Measurements from ENCODE around the gene IL27RA. TPM values are rescaled to one million over a fixed set of nuclear protein-coding genes. Genes with fewer than 3 reads are reported as not detected.

The IL27RA gene
- total and polyA plus RNA-seq, 10 donors, result 12.8 to 28.7 (median 16.8) TPM

DNA sequence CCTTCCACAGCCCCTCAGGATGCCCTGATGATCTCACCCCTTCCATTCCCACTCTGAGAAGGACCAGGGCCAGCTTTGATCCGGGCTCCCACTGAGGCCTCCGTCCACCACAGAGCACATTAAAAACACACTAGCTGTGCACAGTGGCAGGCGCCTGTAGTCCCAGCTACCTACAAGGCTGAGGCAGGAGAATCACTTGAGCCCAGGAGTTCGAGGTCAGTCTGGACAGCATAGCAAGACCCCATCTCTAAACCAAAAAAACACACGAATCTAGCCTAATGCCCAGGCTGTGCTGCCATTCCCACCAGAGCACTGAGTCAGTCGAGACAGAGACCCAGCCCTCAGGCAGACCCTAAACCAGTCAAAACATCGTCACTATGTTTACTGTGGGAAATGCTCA is 39.5 kb upstream of the IL27RA start:
- H3K9me3 ChIP-seq, result no peaks in the 10 kb centered on the region
- 81 to 91% (median 90%) methylated on average over 7 of the region's 7 CpGs for WGBS, 5 donors
- H3K27me3 ChIP-seq (replicated peaks in 1 of 7), result no peaks in the 10 kb centered on the region
- no peak for DNase-seq
- peaks cover 11 to 63% (median 29%) of the 10 kb centered on the region in 6 donors for H3K4me1 ChIP-seq
- intact Hi-C loops (cut with DNase I; ENCODE audit: low total_unique reads), result no loop called here
- H3K36me3 ChIP-seq, result peaks cover 0 to 84% (median 19%) of the 10 kb centered on the region in 6 donors
- H3K27ac ChIP-seq, result no peak overlapping the region
- TF ChIP-seq, protein P1, sequence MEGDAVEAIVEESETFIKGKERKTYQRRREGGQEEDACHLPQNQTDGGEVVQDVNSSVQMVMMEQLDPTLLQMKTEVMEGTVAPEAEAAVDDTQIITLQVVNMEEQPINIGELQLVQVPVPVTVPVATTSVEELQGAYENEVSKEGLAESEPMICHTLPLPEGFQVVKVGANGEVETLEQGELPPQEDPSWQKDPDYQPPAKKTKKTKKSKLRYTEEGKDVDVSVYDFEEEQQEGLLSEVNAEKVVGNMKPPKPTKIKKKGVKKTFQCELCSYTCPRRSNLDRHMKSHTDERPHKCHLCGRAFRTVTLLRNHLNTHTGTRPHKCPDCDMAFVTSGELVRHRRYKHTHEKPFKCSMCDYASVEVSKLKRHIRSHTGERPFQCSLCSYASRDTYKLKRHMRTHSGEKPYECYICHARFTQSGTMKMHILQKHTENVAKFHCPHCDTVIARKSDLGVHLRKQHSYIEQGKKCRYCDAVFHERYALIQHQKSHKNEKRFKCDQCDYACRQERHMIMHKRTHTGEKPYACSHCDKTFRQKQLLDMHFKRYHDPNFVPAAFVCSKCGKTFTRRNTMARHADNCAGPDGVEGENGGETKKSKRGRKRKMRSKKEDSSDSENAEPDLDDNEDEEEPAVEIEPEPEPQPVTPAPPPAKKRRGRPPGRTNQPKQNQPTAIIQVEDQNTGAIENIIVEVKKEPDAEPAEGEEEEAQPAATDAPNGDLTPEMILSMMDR (IDR thresholded peaks at IDR 0.05 in 8 of 11, conservative IDR thresholded peaks at IDR 0.05 in 3 of 11), result no peak
- TF ChIP-seq POLR2A (IDR thresholded peaks at IDR 0.05) (no peak), POLR2AphosphoS5 (IDR thresholded peaks at IDR 0.05) (no peak)
- H3K4me3 ChIP-seq, result no peak overlapping the region

DNA sequence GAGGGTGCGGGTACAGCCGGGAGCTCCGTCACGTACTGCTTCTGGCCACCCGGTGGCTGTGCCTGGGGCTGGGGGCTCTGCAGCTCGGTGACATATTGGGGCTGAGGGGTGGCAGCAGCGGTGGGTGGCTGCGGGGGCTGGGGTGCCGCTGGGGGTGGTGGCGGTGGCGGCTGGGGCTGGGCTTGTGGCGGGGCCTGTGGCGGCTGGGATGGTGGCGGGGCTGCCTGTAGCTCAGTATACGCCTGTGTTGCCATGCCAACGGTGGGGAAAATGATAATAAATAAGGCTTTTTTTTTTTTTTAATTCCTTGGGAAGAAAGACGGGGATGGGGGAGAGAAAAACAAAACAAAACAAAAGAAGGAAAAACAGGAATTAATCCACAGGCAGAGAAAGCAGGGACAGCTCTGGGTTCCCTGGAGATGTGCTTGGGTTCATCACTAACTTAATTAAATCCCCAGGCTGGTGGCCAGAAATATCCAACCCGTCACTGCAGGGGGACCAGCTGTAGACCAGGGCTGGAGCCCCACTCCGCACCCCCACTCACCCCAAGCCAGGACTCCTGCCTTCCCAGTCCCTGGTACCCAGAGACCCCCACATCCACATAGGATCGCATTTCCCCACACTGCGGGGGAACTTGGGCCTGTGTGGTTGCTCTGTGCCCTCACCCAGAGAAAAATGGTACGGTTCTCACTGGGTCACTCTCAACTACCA is 37.8 kb upstream of the IL27RA start:
- intact Hi-C loops (cut with DNase I; ENCODE audit: low total_unique reads), result no loop called here
- no peak for DNase-seq
- H3K36me3 ChIP-seq, result peaks cover 0 to 93% (median 25%) of the 10 kb centered on the region in 6 donors
- H3K4me3 ChIP-seq, result no peak overlapping the region
- no peaks in the 10 kb centered on the region for H3K27me3 ChIP-seq (replicated peaks in 1 of 7)
- peaks cover 0 to 46% (median 13%) of the 10 kb centered on the region in 6 donors for H3K4me1 ChIP-seq
- TF ChIP-seq POLR2A (IDR thresholded peaks at IDR 0.05), result no peak
- TF ChIP-seq, protein P1 (IDR thresholded peaks at IDR 0.05 in 8 of 11, conservative IDR thresholded peaks at IDR 0.05 in 3 of 11), result no peak
- TF ChIP-seq POLR2AphosphoS5 (IDR thresholded peaks at IDR 0.05), result no peak
- WGBS, 5 donors, result 89 to 93% (median 90%) methylated on average over 15 to 22 of the region's 22 CpGs
- H3K9me3 ChIP-seq, result peaks cover 0 to 4% (median under 1%) of the 10 kb centered on the region in 8 donors
- no peak overlapping the region for H3K27ac ChIP-seq

DNA sequence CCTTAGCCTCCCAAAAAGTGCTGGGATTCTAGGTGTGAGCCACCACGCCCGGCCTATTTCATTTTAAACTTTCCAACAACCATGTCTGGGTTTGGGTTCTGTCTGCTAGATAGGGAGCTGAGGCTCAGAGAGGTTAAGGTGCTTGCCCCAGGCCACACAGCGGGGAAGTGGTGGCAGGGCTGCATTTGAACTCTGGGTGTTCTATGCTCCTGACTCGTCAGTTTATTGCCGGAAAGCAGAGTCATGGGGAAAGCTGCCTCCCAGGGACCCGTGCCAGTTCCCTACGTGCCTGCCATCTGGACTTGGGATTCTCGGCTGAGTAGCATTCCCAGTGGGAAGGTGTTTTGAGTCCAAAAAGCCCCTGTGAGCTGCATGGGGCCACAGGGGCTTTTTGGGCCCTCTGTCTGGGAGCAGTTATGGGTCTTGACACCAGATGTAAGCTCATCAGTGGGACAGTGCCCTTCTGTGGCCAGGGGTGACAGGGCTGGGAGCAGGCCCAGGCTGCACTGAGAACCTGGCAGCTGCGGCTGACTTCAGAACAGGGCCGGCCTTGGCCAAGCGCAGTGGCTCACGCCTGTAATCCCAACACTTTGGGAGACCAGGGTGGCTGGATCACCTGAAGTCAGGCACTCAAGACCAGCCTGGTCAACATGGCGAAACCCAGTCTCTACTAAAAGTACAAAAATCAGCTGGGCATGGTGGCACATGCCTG is 36.4 kb upstream of the IL27RA start:
- no peak for DNase-seq
- Histone ChIP-seq H3K4me3 (no peak overlapping the region), H3K36me3 (peaks cover 0 to 93% (median 25%) of the 10 kb centered on the region in 6 donors), H3K27me3 (replicated peaks in 1 of 7) (no peaks in the 10 kb centered on the region), H3K4me1 (peaks cover 0 to 39% (median 14%) of the 10 kb centered on the region in 6 donors), H3K27ac (no peak overlapping the region), H3K9me3 (peaks cover 0 to 10% (median 7%) of the 10 kb centered on the region in 8 donors)
- intact Hi-C loops (cut with DNase I; ENCODE audit: low total_unique reads), result no loop called here
- WGBS, 5 donors, result 86 to 95% (median 92%) methylated on average over 8 to 13 of the region's 13 CpGs
- TF ChIP-seq, protein P1 (IDR thresholded peaks at IDR 0.05 in 8 of 11, conservative IDR thresholded peaks at IDR 0.05 in 3 of 11), result no peak
- no peak for TF ChIP-seq POLR2A (IDR thresholded peaks at IDR 0.05)
- no peak for TF ChIP-seq POLR2AphosphoS5 (IDR thresholded peaks at IDR 0.05)
